Hematopoietic multipotent progenitor cell treated with erythropoietin and hydrocortisone succinate and interleukin-3 and kit ligand, for 4 days (in vitro differentiated cells): ENCODE data around the gene ZNG1C.
"Not testable (repeated sequence)": the region's sequence is repeated elsewhere in the genome, so short reads cannot be mapped to it uniquely, and the experiment has no call there.

Source experiments
- DNase-seq: peaks from one replicate; pipeline ENCODE4 v3.0.0-alpha.2; 2015

Gene ZNG1C

DNA sequence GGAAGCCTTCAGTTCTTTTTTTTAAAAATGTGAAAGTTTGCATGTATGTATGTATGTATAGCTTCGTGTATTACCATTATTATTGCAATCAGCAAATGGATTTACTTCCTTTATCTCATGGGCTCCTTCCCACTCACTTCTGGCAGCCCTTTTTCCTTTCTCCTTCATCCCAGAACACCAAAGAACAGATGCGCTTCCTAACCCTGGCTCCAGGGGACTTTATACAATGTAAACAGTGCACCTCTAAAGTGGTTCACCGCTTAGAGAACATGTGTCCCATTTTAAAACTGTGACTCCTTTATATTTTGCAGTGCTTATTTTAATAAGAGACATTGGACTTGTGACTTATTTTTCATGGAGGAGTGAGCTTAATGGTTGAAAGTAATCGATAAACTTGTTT is 101.5 kb downstream of the ZNG1C start:
- DNase-seq: not testable (repeated sequence)

GRCh38 chr9:68343992-68344391 is 102.2 kb downstream of the ZNG1C start:
- DNase-seq: not testable (repeated sequence)
